OCI-LY3 (cell line): ENCODE data around the gene TMEM63A.

Experiments used
- H2AFZ ChIP-seq: fragments of 200-600, 300-600 bp; shearing (Covaris generic); 2 replicates; pipeline ENCODE4 v1.6.0; 2014; ENCODE audit warnings: antibody characterized with exemption, low read depth, low read length
- H3K27ac ChIP-seq: fragments of 200-600, 300-600 bp; sonication (generic); 2 replicates; pipeline ENCODE4 v1.5.1; 2014; ENCODE audit warnings: mild to moderate bottlenecking, low read length, moderate library complexity, mixed read lengths
- H3K27me3 ChIP-seq: fragments of 200-600, 300-600 bp; sonication (generic); 2 replicates; pipeline ENCODE4 v1.6.1; 2014; ENCODE audit warnings: low read depth, low read length, mixed read lengths
- H3K36me3 ChIP-seq: fragments of 200-600, 300-600 bp; sonication (generic); replicated peaks from 2 replicates; pipeline ENCODE3; 2014; ENCODE audit warnings: low read depth, low read length, mixed read lengths
- H3K4me1 ChIP-seq: fragments of 300-600, 200-600 bp; sonication (generic); 2 replicates; pipeline ENCODE4 v1.6.1; 2014; ENCODE audit warnings: low read length, mixed read lengths
- H3K4me2 ChIP-seq: fragments of 200-600, 300-600 bp; sonication (generic); 2 replicates; pipeline ENCODE4 v1.6.1; 2014; ENCODE audit warnings: low read length, mixed read lengths
- H3K4me3 ChIP-seq: fragments of 300-600, 200-600 bp; sonication (generic); 2 replicates; pipeline ENCODE4 v1.5.1; 2014; ENCODE audit warnings: antibody characterized with exemption, mild to moderate bottlenecking, low read length, moderate library complexity
- H3K79me2 ChIP-seq: fragments of 300-600, 200-600 bp; shearing (Covaris generic); 2 replicates; pipeline ENCODE4 v1.6.1; 2014; ENCODE audit warnings: mild to moderate bottlenecking, low read length, mixed read lengths
- H3K9ac ChIP-seq: fragments of 300-600, 200-600 bp; shearing (Covaris generic); 2 replicates; pipeline ENCODE4 v1.6.0; 2014; ENCODE audit warnings: mild to moderate bottlenecking, low read length, moderate library complexity
- H3K9me3 ChIP-seq: fragments of 200-600, 300-600 bp; shearing (Covaris generic); 2 replicates; pipeline ENCODE4 v1.6.1; 2014; ENCODE audit warnings: low read length, mixed read lengths; ENCODE audit not compliant: insufficient read depth
- H4K20me1 ChIP-seq: fragments of 200-600, 300-600 bp; sonication (generic); 2 replicates; pipeline ENCODE4 v1.6.1; 2016; ENCODE audit warnings: low read length, mixed read lengths; ENCODE audit not compliant: insufficient read depth
- CTCF ChIP-seq: fragments of 200-600, 300-600 bp; sonication (generic); IDR thresholded peaks from 2 replicates; pipeline ENCODE4 v1.5.1; 2014; ENCODE audit warnings: antibody characterized with exemption, low read length, low read depth
- EZH2phosphoT487 ChIP-seq: fragments of 200-600 bp; shearing (Covaris generic); IDR thresholded peaks from 2 replicates; pipeline ENCODE4 v1.6.1; 2018; ENCODE audit warnings: antibody characterized with exemption, mixed run types, low read depth

The TMEM63A gene

GRCh38 chr1:225914391-225914790 is 32.2 kb upstream of the TMEM63A start:
- H3K27ac ChIP-seq: no peak overlapping the region
- no peaks in the 10 kb centered on the region for H3K27me3 ChIP-seq
- H3K9me3 ChIP-seq: no peaks in the 10 kb centered on the region
- H3K79me2 ChIP-seq: peaks cover 1% of the 10 kb centered on the region; the same call in 1 of the 2 replicates
- no peak overlapping the region for H3K4me2 ChIP-seq
- peaks cover 26% of the 10 kb centered on the region for H3K36me3 ChIP-seq
- TF ChIP-seq CTCF: no peak
- no peak for TF ChIP-seq EZH2phosphoT487
- no peak overlapping the region for H3K9ac ChIP-seq
- peaks cover 37% of the 10 kb centered on the region for H3K4me1 ChIP-seq
- H2AFZ ChIP-seq: no peak overlapping the region
- H4K20me1 ChIP-seq: 0 out of 2 replicates have a peak, but pooled peaks cover under 1% of the 10 kb centered on the region
- H3K4me3 ChIP-seq: no peak overlapping the region

GRCh38 chr1:225911191-225912130 is 29.3 kb upstream of the TMEM63A start:
- 0 out of 2 replicates have a peak overlapping the region, but pooled peaks have one; percentile 3 for H3K27ac ChIP-seq
- peak overlapping the region; percentile 89 for H2AFZ ChIP-seq
- H4K20me1 ChIP-seq: no peaks in the 10 kb centered on the region
- no peaks in the 10 kb centered on the region for H3K27me3 ChIP-seq
- H3K9me3 ChIP-seq: no peaks in the 10 kb centered on the region
- peak overlapping the region; percentile 75 for H3K4me3 ChIP-seq
- H3K9ac ChIP-seq: peak overlapping the region; percentile 66
- H3K4me2 ChIP-seq: peak overlapping the region; percentile 90
- TF ChIP-seq CTCF (peak; percentile 99), EZH2phosphoT487 (no peak)
- no peaks in the 10 kb centered on the region for H3K36me3 ChIP-seq
- H3K4me1 ChIP-seq: peaks cover 24% of the 10 kb centered on the region
- H3K79me2 ChIP-seq: no peaks in the 10 kb centered on the region

- peaks cover 24% of the 10 kb centered on the region for H3K4me1 ChIP-seq
- H3K9me3 ChIP-seq: no peaks in the 10 kb centered on the region
- H2AFZ ChIP-seq: no peak overlapping the region
- H3K4me3 ChIP-seq: no peak overlapping the region
- no peak overlapping the region for H3K9ac ChIP-seq
- no peaks in the 10 kb centered on the region for H3K27me3 ChIP-seq
- no peak overlapping the region for H3K4me2 ChIP-seq
- no peaks in the 10 kb centered on the region for H4K20me1 ChIP-seq
- H3K36me3 ChIP-seq: no peaks in the 10 kb centered on the region
- no peaks in the 10 kb centered on the region for H3K79me2 ChIP-seq
- TF ChIP-seq CTCF (no peak), EZH2phosphoT487 (no peak)
- no peak overlapping the region for H3K27ac ChIP-seq
Observed at GRCh38 chr1:225909477-225909876, 27.3 kb upstream of the TMEM63A start.

- no peak overlapping the region for H3K4me2 ChIP-seq
- peaks cover 24% of the 10 kb centered on the region for H3K4me1 ChIP-seq
- no peak overlapping the region for H2AFZ ChIP-seq
- no peaks in the 10 kb centered on the region for H3K79me2 ChIP-seq
- H3K9ac ChIP-seq: no peak overlapping the region
- H3K9me3 ChIP-seq: no peaks in the 10 kb centered on the region
- H4K20me1 ChIP-seq: no peaks in the 10 kb centered on the region
- H3K4me3 ChIP-seq: no peak overlapping the region
- no peak overlapping the region for H3K27ac ChIP-seq
- no peaks in the 10 kb centered on the region for H3K36me3 ChIP-seq
- TF ChIP-seq EZH2phosphoT487 (no peak), CTCF (no peak)
- H3K27me3 ChIP-seq: no peaks in the 10 kb centered on the region
Observed at GRCh38 chr1:225908773-225909172, 26.6 kb upstream of the TMEM63A start.
